ENCODE measurements around the gene LAMA2. TPM values are rescaled to one million over a fixed set of nuclear protein-coding genes. Genes with fewer than 3 reads are reported as not detected.

The LAMA2 gene
- total RNA-seq, 1 donor from 2014 or later: 320 TPM

DNA sequence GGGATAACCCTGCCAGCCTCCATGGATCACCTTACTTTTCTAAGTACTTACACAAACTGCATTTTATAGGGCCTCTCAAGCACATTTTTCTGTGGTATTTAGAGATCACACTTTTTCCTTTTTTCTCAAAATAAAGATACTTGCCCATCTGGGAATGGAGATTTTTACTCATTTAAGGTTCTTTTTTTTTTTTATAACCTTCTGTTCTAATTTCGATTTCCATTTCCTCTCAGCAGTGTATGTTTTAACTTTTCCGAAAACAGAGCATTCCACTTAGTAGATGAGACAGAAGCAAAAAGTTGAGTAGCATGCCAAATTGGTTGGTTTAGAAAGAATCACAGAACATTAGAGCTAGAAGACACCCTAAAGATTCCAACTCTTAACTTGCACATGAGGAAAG lies 612.7 kb downstream of the LAMA2 start:
- no peak for DNase-seq

DNA sequence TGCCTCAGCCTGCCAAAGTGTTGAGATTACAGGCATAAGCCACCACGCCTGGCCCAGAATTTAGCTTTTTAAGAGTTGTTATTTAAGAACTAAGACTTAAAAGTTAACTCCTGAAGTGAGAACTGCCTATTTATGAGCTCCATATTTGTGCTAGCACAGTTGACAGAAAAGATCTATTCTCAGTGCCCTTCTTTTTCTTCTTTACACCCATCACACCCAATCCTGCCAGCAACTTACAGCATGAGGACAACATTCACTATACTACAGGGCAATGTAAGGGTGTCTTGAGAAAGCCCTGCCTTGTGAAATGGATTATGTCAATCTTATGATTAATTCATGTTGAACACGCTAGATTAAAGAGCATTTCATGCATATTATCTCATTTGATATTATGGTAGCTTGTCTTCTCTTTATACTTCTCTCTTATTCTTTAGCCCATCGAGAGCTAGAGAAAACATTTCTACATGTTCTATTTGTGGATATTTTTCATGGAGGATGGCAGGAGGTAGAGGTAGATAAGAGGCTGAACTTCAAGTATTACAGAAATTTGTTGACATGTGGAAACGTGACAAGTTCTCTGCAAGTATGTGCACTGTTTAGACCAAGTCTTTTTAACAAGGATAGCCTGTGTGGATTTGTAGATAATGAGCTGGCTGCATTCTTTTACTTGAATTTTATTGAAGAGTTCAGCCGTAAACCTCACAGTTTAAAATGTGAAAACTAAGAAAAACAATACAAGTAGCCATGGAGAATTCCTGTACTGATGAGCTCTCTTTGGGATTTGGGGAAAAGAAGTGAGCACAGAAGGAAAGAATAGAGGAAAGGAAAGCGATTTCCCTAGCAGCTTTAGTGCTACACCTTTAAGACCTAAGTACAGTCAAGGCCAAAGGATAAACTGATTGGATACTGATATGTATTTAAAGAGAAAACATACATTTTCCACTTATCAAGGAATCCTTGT lies 614.8 kb downstream of the LAMA2 start:
- DNase-seq: no peak

DNA sequence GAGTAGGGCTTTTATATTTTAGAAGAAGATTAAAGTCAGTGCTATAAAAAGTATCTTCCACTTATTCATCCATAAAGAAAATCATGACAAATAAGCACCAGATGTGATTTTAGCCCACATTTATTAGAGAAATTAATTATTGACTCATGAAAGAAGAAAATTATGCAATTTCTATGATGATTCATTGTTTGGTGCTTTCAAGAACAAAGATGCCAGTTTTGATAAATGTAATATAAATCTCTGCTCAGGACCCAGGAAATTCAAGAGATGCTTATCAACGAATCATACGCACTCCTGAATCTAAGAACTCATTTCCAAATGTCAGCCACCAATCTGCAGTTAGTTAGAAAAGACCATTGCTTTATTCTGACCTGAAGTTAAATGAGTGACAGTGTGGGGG lies 615.6 kb downstream of the LAMA2 start:
- no peak for DNase-seq

DNA sequence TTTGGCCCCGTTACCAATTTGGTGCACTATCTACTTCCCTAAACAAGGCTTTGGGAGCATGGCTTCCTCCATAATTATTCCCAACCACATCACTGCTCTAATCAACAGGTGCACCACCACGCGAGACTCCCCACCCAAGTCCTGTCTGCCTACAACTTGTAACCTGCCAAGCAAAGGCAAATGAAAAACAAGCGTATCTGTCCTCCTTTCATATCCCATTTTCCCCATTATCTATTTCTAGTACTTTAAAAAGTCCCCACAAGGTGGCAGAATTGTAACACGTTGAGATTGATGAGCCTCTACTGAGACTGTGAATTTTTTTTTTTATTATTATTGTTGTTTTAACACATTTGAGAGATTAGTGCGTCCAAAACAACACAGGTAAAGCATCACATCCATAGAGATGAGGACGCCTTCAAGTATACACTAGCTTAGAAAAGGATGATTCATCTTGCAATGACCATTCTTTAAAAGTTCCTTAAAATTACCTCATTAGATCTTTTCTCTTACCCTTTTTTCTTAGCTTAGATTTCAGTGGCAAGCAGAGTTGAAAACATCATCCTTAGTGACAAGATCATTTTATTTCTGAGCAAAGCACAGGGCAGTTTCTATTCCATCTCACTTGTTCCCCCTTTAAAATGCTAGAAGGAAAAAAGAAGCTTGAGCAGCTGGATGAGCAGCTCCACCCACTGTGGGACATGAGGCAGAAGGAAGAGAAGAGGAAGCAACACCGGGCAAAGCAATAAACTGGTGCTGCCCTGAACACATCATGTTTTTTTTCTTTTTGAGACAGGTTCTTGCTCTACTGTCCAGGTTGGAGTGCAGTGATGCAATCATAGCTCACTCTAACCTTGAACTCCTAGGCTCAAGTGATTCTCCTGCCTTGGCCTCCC lies 616.3 kb downstream of the LAMA2 start:
- DNase-seq: peak; percentile 86

DNA sequence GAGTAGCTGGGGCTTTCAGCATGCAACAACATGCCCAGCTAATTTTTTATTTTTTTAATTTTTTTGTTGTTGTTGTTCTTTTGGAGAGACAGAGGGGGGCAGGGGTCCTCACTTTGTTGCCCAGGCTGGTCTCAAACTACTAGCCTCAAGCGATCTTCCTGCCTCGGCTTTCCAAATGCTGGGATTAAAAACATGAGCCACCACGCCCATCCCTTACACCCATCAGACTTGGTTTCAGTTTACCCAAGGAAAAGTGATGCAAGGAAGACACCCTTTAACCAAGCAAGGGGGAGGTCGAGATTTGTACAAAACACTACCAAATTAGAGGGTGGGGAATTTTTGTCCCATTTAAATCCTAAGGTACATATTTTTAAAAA lies 616.9 kb downstream of the LAMA2 start:
- DNase-seq: no peak

DNA sequence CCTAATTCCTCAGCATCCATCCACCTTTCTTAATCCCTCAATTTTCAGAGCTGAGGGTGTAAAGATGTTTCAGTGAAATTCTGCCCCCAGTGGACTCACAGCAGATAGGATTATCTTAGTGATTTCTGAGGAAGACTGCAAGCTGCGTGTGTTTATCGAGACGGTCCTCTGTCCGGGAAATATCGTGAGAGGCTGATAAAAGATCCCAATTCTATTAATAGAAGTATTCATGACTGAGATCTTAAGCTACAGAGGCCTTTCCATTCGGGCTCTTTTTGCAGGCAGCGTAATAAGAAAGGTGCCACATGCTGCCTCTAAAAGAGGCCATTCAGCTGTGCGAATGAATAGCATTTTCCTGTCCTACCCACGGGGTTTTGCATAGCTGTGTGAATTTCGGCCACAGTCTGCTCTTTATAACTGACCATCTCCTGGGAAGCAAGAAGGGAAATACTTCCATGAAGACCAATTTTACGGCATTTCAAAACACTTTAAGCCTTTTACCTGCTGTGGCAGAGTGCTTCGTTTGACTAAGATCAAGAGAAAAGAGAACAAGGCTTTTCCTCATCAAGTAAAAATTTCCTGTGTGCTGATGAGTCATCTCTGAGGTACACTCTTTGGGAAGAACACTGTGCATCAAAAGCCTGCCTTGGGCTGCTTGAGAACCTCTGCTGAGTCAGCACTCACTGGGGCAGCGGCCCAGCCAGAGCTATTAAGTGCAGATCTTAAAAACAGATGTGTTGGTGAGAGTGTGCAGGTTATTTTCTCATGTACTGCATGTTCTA lies 618.2 kb downstream of the LAMA2 start:
- peak; percentile 79 for DNase-seq

DNA sequence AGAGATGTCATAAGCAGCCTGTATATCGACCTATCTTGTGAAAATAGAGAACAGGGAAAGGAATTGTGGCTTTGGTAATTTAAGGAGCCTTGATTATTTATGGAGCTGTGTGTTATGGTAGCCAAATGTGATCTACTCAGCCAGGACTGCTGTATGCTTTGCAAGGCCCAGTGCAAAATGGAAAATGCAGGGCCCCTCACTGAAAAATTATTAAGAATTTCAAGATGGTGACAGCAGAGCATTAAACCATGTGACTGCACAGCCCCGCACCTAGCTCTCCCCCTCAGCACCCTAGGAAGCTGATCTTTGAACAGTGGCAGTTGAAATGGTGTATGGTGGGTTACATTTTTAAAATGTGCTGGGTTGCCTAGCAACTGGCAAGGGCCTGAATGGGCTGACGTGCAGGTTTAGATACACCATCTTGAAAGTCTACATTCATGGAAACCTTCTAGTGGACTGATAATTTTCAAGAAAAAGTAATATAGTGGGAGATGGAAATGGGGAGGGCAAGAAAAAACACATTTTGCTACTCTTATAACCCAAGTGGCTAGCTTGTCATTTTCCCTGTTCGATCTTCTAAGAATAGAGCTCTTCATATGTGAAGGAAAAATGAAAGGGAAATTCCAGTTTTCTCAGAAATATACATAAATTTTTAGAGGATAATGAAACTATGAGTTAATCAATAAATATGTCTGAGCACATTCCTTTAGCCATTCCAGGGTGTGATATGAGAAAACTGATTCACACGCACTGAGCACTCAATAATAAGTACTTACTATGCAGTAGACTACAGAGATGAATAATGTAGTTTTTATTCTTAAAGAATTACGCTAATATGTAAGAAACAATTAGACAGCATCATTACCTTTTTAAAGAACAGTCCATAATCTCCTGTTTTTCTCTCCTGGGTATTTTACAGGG lies 619.1 kb downstream of the LAMA2 start:
- no peak for DNase-seq

DNA sequence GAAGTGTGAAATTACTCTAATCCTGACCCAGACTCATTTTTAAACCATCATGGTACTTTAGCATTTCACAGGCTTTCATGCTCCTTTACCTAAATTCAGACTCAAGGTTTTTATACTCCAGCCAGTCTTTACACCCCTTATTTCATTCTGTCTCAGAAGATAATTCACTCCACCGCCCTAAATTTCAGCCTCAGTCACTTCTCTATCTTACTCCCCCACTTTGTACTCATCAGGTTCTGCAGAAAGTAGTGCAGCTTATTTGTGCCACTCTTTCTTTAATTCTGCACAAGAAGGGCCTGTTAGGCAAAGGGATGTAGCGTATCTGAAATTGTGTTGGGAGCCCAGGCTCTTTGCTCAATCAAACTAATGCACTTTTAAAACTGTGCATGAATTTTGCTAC lies 621.5 kb downstream of the LAMA2 start:
- no peak for DNase-seq

DNA sequence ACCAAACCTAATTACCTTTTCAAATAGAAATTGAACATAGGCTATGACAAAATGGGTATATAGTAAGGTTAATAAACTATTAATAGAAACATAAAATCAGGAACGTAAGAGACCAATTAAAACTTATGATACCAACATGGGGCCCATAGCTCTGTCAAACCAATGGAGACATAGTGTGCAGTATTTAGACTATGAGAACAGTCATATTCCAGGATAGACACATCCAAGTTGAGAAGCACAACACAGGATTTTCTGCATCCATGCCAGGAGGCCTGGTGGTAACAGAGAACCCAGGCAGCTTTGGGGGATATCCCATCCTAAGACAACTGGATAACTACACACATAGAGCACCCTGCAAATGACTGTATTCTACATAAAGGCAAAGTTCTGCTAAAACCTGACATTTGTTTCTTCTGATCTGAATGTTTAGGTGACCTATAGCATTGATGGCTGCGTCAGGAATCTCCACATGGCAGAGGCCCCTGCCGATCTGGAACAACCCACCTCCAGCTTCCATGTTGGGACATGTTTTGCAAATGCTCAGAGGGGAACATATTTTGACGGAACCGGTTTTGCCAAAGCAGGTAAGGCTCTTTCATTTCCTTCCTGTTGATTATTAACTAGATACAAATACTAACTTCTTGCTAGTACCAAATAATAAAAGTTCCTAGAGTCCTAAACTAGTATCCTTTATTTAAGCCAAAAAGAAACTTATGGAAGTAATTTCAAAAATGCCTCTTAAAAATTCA lies 624.3 kb downstream of the LAMA2 start:
- DNase-seq: no peak

DNA sequence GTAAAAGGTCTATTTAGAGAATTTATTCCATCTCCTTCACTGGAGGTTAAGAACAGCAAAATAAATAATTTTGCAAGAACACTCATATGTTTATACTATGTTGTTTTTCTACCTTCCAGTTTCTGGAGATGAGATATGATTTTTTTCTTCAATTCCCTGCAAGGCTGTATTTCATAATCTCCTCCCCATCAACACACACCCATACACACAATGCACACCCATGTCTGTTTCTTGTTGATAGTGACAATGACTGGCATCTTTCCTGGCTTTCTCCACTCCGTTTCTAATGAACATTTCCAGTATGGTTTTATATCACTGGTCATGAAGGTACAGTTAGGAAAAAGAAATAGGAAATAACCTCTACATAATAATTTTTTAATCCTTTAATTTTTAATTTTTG lies 624.9 kb downstream of the LAMA2 start:
- no peak for DNase-seq

DNA sequence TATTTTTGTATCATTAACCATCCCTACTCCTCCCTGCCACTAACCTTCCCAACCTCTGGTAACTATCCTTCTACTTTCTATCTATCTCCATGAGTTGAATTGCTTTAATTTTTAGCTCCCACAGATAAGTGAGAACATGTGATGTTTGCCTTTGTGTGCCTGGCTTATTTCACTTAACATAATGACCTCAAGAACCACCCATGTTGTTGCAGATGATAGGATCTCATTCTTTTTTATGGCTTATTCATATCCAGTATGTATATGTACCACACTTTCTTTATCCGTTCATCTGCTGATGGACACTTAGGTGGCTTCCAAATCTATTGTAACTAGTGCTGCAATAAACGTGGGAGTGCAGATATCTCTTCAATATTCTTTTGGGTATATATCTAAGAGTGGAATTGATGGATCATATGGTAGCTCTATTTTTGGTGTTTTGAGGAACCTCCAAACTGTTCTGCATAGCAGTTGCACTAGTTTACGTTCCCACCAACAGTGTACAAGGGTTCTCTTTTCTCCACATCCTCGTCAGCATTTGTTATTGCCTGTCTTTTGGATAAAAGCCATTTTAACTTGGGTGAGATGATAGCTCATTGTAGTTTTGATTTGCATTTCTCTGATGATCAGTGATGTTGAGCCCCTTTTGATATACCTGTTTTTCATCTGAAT lies 625.7 kb downstream of the LAMA2 start:
- DNase-seq: no peak

DNA sequence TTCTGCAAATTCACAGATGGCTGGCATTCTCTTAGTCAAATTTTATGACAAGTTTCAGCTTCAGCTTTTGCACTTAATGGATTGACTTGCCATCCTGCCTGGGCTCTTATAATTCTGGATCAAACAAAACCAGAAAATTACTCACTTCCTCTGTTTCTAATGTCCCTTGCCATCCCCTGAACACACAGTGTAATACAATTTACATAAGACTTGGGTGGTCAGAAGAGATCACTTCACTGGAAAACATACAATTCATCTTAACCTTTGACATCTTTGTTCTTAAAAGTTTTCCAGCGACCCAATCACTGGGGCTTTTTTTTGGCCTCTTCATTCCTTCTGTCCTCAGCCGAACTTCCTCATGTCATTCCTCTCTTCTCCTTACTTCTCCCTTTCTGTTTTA lies 628.0 kb downstream of the LAMA2 start:
- no peak for DNase-seq

DNA sequence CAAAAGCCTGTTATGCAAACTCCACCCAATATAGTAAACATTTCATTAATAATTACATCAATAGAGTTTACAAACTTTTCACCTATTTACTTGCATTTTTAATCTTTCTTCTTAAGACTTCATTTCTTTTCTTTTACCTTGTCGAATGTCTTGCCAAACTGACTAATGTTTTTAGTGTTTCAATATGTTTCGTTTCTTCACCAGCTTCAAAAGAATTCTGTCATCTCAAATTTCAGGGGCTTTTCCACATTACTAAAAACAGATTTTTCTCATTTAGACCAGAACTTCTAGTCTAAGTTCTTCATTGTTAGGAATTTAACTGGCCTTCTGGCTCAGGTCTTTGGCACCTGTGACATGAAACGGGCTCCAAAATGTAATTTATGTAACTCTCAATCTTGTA lies 630.5 kb downstream of the LAMA2 start:
- DNase-seq: peak; percentile 73

DNA sequence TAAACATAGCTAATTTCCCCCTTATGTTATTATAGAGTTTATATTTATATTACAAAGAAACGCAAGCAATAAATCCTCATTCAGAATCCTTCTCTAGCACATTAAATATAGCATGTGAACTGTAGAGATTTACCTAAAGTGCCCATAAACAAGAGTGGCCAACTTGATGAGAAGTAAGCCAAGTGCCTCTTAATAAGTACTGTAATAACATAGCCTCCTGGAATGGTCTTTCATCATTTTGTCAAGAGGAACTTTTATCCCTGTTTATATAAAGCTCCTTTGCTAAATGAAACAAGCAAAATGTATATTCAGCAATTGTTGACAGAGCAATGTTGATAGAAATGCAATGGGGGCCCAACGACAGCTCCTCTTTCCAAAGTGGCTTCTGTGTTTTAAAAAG lies 632.1 kb downstream of the LAMA2 start:
- DNase-seq: no peak

DNA sequence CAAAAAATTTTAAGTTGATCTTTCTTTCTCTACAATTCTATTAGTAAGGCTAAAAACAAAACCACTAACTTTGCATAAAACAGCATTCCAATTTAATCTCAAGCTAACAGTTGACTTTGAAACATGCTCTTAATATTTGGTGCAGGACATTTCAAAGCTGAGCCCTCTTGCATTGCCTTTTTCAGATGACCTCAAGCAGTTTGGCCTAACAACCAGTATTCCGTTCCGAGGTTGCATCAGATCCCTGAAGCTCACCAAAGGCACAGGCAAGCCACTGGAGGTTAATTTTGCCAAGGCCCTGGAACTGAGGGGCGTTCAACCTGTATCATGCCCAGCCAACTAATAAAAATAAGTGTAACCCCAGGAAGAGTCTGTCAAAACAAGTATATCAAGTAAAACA lies 633.1 kb downstream of the LAMA2 start:
- DNase-seq: no peak

DNA sequence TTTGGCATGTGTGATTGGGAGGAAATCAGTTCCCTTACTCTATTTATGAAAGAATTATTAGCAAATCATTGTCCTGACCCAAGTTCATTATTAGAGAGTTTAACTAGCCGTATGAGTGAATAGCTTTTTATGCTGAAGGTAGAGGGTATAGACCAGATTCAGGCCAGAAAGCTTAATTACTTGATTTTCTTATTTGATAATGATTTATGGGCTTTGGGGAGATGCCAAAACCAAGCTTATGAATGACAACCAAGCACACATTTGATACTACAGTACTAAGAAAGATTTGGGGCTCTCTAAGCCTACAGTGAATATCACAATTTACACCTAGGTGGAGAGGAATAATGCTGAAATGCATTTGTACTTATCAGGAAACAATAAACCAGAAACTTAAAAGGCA lies 633.8 kb downstream of the LAMA2 start:
- DNase-seq: no peak

DNA sequence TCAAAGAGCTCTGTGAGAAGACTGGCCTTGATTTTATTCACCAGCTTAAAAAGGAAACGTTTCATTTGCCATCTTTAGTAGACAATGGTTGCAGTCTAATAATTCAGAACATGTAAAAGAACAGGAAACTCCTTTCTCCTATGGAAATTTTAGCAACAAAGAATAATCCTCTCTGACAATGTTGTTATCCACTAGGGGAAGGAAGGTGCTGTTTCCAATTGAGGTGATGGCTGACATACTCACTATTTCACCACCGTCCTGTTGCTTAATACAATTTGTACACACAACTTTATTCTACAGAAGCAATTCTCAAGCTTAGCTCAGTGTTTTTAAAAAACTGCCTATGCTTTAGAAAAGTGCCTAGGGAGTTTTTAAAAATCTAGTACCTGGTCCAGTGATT lies 634.4 kb downstream of the LAMA2 start:
- no peak for DNase-seq

DNA sequence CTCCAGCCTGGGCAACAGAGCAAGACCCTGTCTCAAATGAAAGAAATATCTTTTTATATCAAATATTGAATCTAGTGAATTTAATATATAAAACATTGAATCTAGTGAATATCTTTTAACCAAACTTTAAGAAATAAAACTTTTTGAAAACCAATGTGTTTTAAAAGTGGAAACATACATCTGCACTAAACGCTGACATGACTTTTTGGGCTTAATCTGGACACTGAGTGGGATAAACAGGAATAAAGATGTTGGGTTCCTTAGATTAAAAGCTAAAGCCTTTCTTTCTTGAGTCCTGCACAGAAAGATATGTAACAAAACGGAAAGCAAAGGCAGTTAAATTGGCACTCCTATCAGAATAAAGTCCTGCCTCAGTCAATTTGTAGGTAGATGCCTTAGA lies 636.8 kb downstream of the LAMA2 start:
- DNase-seq: no peak

DNA sequence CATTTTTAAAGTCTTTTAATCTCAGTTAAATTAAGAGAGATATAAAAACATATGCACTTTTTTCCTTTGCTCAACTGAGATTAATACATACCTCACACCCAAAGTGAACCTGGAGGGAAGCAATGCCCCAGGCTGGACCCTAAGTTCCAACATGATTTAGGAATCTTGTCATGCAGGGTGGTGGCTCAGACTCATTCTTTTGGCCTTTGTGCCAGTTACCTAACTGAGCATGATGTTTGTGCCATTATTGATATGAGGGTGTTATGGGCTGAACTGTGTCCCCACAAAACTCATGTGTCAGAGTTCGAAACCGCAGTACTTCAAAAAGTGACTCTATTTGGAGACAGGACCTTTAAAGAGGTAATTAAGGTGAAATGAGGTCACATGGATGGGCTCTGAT lies 639.0 kb downstream of the LAMA2 start:
- DNase-seq: no peak

DNA sequence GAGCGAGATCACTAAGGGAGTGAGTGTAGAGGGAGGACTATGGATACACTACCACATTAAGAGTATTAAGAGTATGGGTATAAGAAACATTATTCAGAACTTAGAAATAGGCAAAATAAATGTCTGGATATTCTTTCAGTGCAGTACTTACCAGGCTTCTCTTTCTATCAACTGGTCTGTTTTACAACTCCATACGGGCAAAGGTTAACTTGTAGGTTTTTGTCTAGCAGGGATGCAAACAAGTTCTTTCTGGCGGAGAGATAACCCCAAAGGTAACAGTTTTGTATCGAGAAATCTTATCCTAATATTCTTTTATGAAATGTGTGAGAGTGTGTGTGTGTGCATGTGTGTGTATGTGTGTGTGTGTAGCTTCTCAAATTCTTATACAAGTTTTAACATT lies 640.9 kb downstream of the LAMA2 start:
- no peak for DNase-seq

All from tongue (tissue), 2 donors.